Measurements from ENCODE around the gene SPEG.

- no peak for TF ChIP-seq CTCF (IDR thresholded peaks at IDR 0.05)
- no peak for TF ChIP-seq POLR2AphosphoS5 (IDR thresholded peaks at IDR 0.05)
Observed at GRCh38 chr2:219426534-219427136, 8.0 kb upstream of the SPEG start.

Data from prostate gland (tissue), 2 donors.